Stomach (tissue), 9 donors: ENCODE measurements around the gene CEP112. TPM values are rescaled to one million over a fixed set of nuclear protein-coding genes. Genes with fewer than 3 reads are reported as not detected.

Experiments used
- DNase-seq, 2 donors: peaks; one replicate each; pipeline versions ENCODE4 v3.0.0 to v3.0.0-alpha.2; 2013 to 2019
- H3K27ac ChIP-seq, 5 donors: fragments of 200-600 bp in 4 of 5; sonication (generic) in 4 of 5; one replicate each; pipeline ENCODE4 v1.5.1; 2013 to 2019; ENCODE audit warnings: mild to moderate bottlenecking in 1 of 5, moderate library complexity in 1 of 5
- H3K27me3 ChIP-seq, 3 donors: fragments of 200-600 bp; sonication (generic); one replicate each; pipeline ENCODE4 v1.5.1; 2017 to 2019; ENCODE audit warnings: mixed run types in 1 of 3
- H3K36me3 ChIP-seq, 4 donors: fragments of 200-600 bp; sonication (generic); 1 replicate in 3 of 4; 2 replicates in 1 of 4; pipeline ENCODE4 v1.5.1; 2016 to 2019
- H3K4me1 ChIP-seq, 4 donors: fragments of 200-600 bp; sonication (generic); one replicate each; pipeline ENCODE4 v1.5.1; 2016 to 2019
- H3K4me3 ChIP-seq, 4 donors: fragments of 200-600 bp; sonication (generic) in 3 of 4; one replicate each; pipeline ENCODE4 v1.5.1; 2016 to 2019; ENCODE audit warnings: mild to moderate bottlenecking in 1 of 4
- H3K9me3 ChIP-seq, 4 donors: fragments of 200-600 bp; sonication (generic); one replicate each; pipeline ENCODE4 v1.5.1; 2016 to 2019
- EP300 ChIP-seq: sonication (generic); formaldehyde crosslinking; IDR thresholded peaks from one replicate; pipeline ENCODE4 v1.6.1; 2017; ENCODE audit warnings: antibody characterized with exemption
- POLR2A ChIP-seq, 4 donors: fragments of 450-650 bp; IDR thresholded peaks; one replicate each; pipeline ENCODE4 v1.6.1; 2016; ENCODE audit warnings: antibody characterized with exemption in 4 of 4, control low read depth in 2 of 4, mild to moderate bottlenecking in 1 of 4, moderate library complexity in 1 of 4
- POLR2AphosphoS5 ChIP-seq, 3 donors: sonication (generic); formaldehyde crosslinking; IDR thresholded peaks; one replicate each; pipeline ENCODE4 v1.6.1; 2016; ENCODE audit warnings: antibody characterized with exemption in 3 of 3
- WGBS, 5 donors: extraction: QIAGEN DNeasy Blood & Tissue Kit in 3 of 5; methylation state at CpG; one replicate each; pipeline versions ENCODE4 v1.1.5 to v1.1.7; 2013 to 2018; 5-methylcytosine and 5-hydroxymethylcytosine counted together
- intact Hi-C: fragments of 100-400 bp; cut with DNase I; formaldehyde crosslinking; loops from one replicate; pipeline ENCODE4 v1.15.1; 2023; ENCODE audit warnings: low total_unique reads
- polyA plus RNA-seq, 3 donors: library from polyadenylated mRNA; stranded (reverse); fragments of 200-250 nt; gene quantifications; one replicate each; pipeline ENCODE4 v1.2.3, GENCODE V29; 2013
- total RNA-seq, 5 donors: library from RNA; depleted of rRNA; stranded (reverse); fragments of >200 nt; gene quantifications; one replicate each; pipeline versions ENCODE4 v1.1.0 to v1.2.3, GENCODE V29; 2014 to 2016
- TF ChIP-seq, protein P1 (sequence below), 7 experiments: fragments of 450-650 bp in 4 of 7; fragments of 200-600 bp in 3 of 7; sonication (generic) in 3 of 7; IDR thresholded peaks; one replicate each; pipeline ENCODE4 v1.5.1; 2016 to 2019; ENCODE audit warnings: antibody characterized with exemption in 7 of 7, control low read depth in 2 of 7, mild to moderate bottlenecking in 1 of 7
- donor health status: healthy with polysubstance abuse.
- donor health status: Bipolar disorder and iron deficiency.
- donor health status: healthy.

Gene CEP112
- total and polyA plus RNA-seq, 8 donors, result 3.5 to 108 (median 13.3) TPM

DNA sequence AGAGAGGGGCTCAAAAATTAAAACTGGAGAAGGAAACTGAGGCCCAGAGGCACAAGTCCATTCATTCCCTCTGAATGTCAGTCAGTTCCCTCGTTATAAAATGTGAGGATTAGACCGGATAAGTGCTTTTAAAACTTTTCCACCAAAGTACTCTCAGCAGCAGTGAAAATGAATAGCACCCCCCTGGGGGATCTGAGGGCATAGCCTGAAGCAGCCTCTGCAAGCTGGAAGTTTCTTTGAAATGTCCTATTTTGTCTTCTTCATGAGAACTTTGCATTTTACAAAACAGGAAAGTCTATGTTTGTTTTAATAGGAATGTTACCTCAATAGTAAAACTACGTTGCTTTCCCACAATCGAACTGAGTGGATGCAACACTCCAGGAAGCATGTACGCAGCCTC, 273.0 kb downstream of the CEP112 start:
- H3K9me3 ChIP-seq, result no peaks in the 10 kb centered on the region
- H3K27ac ChIP-seq, result peak overlapping the region in 4 of 5 donors; percentile 3 to 41 (median 16)
- intact Hi-C loops, result no loop called here
- 59 to 79% (median 67%) methylated on average over 5 of the region's 5 CpGs for WGBS, 5 donors
- TF ChIP-seq POLR2A (IDR thresholded peaks at IDR 0.05) (no peak), POLR2AphosphoS5 (IDR thresholded peaks at IDR 0.05) (no peak), EP300 (no peak)
- TF ChIP-seq, protein P1, sequence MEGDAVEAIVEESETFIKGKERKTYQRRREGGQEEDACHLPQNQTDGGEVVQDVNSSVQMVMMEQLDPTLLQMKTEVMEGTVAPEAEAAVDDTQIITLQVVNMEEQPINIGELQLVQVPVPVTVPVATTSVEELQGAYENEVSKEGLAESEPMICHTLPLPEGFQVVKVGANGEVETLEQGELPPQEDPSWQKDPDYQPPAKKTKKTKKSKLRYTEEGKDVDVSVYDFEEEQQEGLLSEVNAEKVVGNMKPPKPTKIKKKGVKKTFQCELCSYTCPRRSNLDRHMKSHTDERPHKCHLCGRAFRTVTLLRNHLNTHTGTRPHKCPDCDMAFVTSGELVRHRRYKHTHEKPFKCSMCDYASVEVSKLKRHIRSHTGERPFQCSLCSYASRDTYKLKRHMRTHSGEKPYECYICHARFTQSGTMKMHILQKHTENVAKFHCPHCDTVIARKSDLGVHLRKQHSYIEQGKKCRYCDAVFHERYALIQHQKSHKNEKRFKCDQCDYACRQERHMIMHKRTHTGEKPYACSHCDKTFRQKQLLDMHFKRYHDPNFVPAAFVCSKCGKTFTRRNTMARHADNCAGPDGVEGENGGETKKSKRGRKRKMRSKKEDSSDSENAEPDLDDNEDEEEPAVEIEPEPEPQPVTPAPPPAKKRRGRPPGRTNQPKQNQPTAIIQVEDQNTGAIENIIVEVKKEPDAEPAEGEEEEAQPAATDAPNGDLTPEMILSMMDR (IDR thresholded peaks at IDR 0.05), result no peak
- no peak overlapping the region for H3K4me3 ChIP-seq
- no peaks in the 10 kb centered on the region for H3K36me3 ChIP-seq
- DNase-seq, result no peak
- H3K27me3 ChIP-seq, result no peaks in the 10 kb centered on the region
- peaks cover 0 to 20% (median 8%) of the 10 kb centered on the region in 4 donors for H3K4me1 ChIP-seq

DNA sequence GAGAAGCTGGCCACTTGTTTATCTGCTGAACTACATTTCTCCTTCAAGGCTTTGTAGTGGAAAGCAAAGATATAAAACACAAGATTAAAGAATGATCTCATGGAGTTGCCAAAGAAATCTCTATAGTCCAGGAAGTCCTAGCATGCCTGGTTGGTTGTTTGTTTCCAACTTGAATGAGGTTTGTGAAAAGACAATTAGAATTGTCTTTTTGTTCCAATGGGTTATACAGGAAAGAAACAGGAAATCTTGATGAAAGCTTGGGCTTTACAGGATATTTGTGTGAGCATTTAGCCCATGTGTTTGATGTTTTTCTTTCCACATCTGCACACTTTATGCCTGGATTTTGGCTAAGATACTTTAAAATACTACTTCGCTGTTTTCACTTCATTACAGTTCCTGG, 273.4 kb downstream of the CEP112 start:
- intact Hi-C loops, result no loop called here
- WGBS, 5 donors, result 64 to 83% (median 74%) methylated on average over 1 of the region's 1 CpG
- Histone ChIP-seq H3K4me1 (peaks cover 0 to 20% (median 8%) of the 10 kb centered on the region in 4 donors), H3K4me3 (no peak overlapping the region), H3K27me3 (no peaks in the 10 kb centered on the region), H3K36me3 (no peaks in the 10 kb centered on the region), H3K27ac (peak overlapping the region in 4 of 5 donors; percentile 3 to 41 (median 16)), H3K9me3 (no peaks in the 10 kb centered on the region)
- TF ChIP-seq, protein P1 (IDR thresholded peaks at IDR 0.05), result no peak
- TF ChIP-seq EP300 (no peak), POLR2A (IDR thresholded peaks at IDR 0.05) (no peak), POLR2AphosphoS5 (IDR thresholded peaks at IDR 0.05) (no peak)
- no peak for DNase-seq

DNA sequence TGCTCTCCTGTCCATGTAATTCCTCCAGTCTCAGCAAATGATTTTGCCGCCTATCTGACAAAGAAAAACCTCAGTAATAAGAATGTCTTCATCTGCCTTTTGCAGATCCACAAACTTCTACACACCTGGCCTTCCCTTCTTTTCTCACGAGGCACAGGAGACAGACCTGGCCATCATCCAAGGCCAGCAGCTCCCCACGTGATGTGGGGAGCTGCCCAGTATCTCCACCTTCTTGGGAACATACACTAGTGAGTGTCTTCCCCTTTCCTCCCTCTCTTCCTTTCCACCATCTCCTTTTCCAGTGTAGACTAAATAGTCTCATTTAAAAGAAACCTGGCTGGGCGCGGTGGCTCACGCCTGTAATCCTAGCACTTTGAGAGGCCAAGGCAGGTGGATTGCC, 274.4 kb downstream of the CEP112 start:
- intact Hi-C loops, result no loop called here
- H3K4me1 ChIP-seq, result peaks cover 0 to 20% (median 8%) of the 10 kb centered on the region in 4 donors
- H3K27me3 ChIP-seq, result no peaks in the 10 kb centered on the region
- H3K27ac ChIP-seq, result peak overlapping the region in 1 of 5 donors; percentile 52
- H3K4me3 ChIP-seq, result no peak overlapping the region
- H3K36me3 ChIP-seq, result no peaks in the 10 kb centered on the region
- DNase-seq, result no peak
- WGBS, 5 donors, result 75 to 86% (median 78%) methylated on average over 6 of the region's 6 CpGs
- TF ChIP-seq POLR2AphosphoS5 (IDR thresholded peaks at IDR 0.05) (no peak), EP300 (no peak), POLR2A (IDR thresholded peaks at IDR 0.05) (no peak)
- TF ChIP-seq, protein P1 (IDR thresholded peaks at IDR 0.05), result no peak
- no peaks in the 10 kb centered on the region for H3K9me3 ChIP-seq

DNA sequence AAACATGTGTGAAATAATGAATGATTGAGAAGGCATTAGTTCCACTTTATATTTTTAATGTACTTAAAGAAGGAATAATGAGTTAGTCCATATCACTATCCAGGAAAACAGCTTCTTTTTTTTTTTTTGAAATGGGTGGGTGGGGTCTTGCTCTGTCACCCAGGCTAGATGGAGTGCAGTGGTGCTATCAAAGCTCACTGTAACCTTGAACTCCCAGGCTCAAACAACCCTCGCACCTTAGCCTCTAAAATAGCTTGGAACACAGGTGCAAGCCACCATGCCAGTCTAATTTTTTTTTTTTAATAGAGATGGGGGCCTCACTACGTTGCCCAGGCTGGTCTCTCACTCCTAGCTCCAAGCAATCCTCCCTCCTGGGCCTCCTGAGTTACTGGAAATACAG, 275.5 kb downstream of the CEP112 start:
- Histone ChIP-seq H3K9me3 (peaks cover 0 to 5% (median 0%) of the 10 kb centered on the region in 4 donors), H3K4me1 (peaks cover 0 to 19% (median 7%) of the 10 kb centered on the region in 4 donors), H3K27me3 (no peaks in the 10 kb centered on the region), H3K27ac (peak overlapping the region in 1 of 5 donors; percentile 28), H3K4me3 (no peak overlapping the region), H3K36me3 (no peaks in the 10 kb centered on the region)
- DNase-seq, result no peak
- intact Hi-C loops, result no loop called here
- TF ChIP-seq EP300, result no peak
- TF ChIP-seq POLR2A (IDR thresholded peaks at IDR 0.05), result no peak
- TF ChIP-seq, protein P1 (IDR thresholded peaks at IDR 0.05), result no peak
- TF ChIP-seq POLR2AphosphoS5 (IDR thresholded peaks at IDR 0.05), result no peak
- WGBS, 5 donors, result 86 to 96% (median 94%) methylated on average over 2 of the region's 2 CpGs
